Mammary microvascular endothelial cell (primary cell): ENCODE results near the gene NAA50. TPM values are rescaled to one million over a fixed set of nuclear protein-coding genes. Genes with fewer than 3 reads are reported as not detected.

Source experiments
- total RNA-seq: library from RNA; depleted of rRNA; stranded (reverse); fragments of >200 nt; gene quantifications from 2 replicates; pipeline ENCODE4 v1.2.3, GENCODE V29; 2015

Gene NAA50
- 171 and 216 TPM in 2 replicates for total RNA-seq

GRCh38 chr3:113745756-113746547, at the start of gene NAA50:
Gene NAA50, minus strand, starts transcription at chr3:113746249. Its CDS starts 300 bp downstream, at chr3:113745949.

GRCh38 chr3:113746548-113747282, 666 bp upstream of the NAA50 start, which contains the start of gene ATP6V1A:
Gene ATP6V1A, plus strand, starts transcription at chr3:113747035. Its CDS starts 31,719 bp downstream, at chr3:113778754.

DNA sequence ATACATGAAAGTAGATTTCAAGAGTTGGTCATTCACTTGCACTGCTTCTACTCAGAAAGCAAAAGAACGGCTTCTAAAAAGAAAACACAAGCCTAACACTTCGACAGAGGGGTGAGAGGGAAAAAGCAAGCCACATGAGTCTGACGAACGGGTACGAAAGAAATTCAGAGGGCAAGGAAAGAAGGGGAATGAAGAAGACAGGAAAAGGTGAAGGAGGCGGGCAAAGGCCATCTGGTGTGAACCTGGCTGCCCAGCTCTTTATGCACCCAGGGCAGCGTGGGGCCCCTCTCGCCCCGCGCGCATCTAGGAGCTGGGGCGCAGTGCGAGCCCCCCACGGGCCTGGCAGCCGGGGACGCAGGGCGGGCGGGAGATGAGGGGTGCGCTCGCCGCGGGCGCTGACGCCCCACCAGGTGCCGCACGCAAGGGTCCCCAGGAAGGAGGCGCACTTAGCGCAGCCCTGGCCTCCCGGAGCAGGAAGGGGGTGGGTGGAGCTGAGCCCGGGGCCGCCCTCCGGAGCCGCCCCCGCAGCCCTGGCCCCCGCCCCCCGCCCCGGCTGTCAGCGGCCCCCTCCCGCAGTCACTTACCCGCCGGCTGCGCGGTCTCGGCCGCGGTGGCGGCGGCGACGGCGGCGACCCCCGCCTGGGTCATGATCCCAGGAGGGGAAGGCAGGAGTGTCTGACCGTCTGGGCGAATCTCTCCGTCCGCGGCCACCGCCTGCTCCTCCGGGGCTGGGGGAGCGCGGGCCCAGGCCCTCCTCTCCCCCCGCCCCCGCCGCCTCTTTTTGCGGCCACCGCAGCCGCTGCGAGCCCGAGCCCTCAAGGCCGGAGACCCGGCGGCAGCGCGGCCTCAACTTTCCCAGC, 50.0 kb downstream of the NAA50 start, which contains the start of gene USF3:
Gene USF3 (minus strand): TSS at position 857 of the 860 bp plus-strand sequence. CDS start 21,764 bp downstream, outside the sequence.

Other genes starting within 250 kb of the NAA50 start
- 9.3 and 13.6 TPM in 2 replicates for gene SPICE1, start 231.1 kb downstream of the NAA50 start, total RNA-seq
- gene SIDT1, start 213.7 kb downstream of the NAA50 start, total RNA-seq = under 0.01 TPM in 1 of 2 replicates, not detected in the other
- gene USF3, start 49.6 kb downstream of the NAA50 start, total RNA-seq = 6.5 and 10.2 TPM in 2 replicates
- gene ATP6V1A, start 786 bp upstream of the NAA50 start, total RNA-seq = 78.7 and 86.9 TPM in 2 replicates
- gene GRAMD1C, start 92.5 kb upstream of the NAA50 start, total RNA-seq = 18.3 and 20.1 TPM in 2 replicates
- 2.0 and 3.3 TPM in 2 replicates for gene ZDHHC23, start 201.8 kb upstream of the NAA50 start, total RNA-seq